GM18867 (cell line): ENCODE measurements around the gene PLGLB1.
"Not testable (repeated sequence)": the region's sequence is repeated elsewhere in the genome, so short reads cannot be mapped to it uniquely, and the experiment has no call there.

Source experiments
- ATAC-seq: cut with Tn5 transposase; IDR thresholded peaks from one replicate; pipeline ENCODE4 v1.9.1; 2021; ENCODE audit warnings: mild to moderate bottlenecking, moderate library complexity; ENCODE audit not compliant: unreplicated experiment

The PLGLB1 gene

DNA sequence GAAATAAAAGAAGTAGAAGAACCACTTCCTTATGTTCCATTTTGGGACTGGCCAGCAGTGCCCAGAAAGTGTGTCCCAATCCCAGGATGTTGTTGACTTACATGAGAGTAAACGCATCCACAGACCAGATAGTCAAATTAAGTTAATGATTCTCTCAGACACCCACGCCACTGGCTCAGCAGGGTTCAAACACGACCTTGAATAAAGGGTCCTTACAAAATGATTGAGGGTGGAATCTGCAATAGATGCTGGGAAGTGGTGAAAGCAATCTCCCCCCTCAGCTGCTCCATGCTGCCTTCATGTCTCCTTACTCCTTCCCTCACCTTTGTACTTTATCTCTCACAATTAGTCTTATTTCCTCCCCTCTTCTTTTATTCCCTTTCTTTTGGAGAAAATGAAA is at the start of gene PLGLB1:
PLGLB1 (minus strand) TSS at position 101 of the 400 bp plus-strand sequence; CDS start at position 40, 61 bp downstream.
- ATAC-seq: not testable (repeated sequence)

DNA sequence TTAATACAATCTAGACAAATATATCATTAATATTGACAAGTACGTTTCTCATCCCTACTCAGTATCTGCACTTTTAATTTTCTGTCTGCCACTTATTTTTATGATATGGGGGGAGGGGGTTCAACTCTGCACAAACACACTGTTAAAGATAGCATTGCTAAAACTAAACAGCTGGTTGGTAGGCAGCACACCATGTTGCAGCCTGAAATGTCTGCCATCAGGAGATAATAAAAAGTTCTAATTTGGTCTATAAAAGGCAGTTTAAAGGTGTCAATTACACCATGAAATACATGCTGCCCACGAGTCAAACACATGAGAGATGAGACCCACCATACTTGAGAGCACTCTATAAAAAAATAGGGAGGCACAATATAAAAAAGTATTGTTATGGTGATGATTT is 42.7 kb upstream of the PLGLB1 start:
- not testable (repeated sequence) for ATAC-seq

DNA sequence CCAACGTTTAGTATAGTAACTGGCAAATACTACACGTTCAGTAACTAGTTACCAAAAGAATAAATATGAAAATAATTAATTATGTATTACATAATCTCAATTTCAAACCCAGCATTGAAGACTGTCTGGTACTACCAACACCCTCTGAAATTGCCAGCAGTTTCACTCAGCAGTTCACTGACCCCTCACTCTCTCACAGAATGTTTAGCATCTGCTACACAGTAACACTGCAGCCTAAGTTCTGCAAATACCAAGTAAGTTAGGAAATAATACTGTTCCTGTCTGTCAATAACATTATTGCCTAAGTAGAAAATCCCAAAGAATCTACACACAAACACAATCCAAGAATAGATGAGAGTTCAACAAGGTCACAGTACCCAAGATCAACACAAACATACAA is 41.8 kb upstream of the PLGLB1 start:
- ATAC-seq: not testable (repeated sequence)

DNA sequence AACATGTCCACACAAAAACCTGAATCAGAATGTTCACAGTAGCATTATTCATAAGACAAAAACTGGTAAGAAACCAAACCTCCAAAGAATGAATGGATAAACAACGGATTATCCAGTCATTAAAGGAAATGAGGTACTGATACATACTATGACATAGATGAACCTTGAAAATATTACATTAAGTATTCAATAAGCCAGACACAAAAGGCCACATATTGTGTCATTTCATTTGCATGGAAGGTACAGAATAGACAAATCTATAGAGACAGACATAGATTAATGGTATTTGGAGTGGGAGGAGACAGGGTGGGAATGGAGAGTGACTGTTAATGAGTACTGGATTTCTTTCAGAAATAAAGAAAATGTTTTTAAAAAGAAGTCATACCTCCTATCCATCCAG is 39.9 kb upstream of the PLGLB1 start:
- not testable (repeated sequence) for ATAC-seq

DNA sequence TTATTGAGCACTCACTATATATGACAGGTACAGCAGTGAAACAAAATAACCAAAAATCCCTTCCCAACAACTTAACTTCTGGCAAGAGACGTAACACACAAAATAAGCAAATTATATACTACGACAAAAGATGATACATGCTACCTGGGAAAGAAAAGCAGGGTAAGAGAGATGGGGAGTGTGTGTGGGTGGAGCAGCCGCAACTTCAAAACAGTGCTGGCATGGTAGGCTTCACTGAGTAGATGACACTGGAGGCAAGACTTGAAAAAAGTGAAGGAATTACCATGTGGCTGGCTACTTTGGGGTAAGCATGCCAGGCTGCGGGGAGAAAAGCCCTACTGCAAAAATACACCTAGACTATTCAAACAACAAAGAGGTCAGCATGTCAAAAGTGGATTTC is 36.0 kb upstream of the PLGLB1 start:
- ATAC-seq: not testable (repeated sequence)

DNA sequence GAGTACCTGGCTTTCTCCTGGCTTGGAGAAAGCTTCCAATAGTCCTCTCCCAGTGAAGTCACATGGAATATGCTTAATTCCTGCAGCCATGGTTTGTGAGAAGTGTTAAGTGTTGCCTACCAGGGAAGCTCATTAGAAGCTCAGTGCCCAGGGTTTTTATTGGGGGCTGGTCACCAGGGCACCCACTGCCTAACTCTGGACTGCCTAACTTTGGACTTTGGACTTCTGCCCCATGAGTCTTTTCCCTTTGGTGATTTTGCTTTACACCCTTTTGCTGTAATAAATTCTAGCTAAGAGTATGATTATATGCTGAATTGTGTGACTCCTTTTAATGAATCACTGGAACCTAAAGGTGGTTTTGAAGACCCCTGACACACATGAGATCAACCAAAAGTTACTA is 35.2 kb upstream of the PLGLB1 start:
- not testable (repeated sequence) for ATAC-seq

DNA sequence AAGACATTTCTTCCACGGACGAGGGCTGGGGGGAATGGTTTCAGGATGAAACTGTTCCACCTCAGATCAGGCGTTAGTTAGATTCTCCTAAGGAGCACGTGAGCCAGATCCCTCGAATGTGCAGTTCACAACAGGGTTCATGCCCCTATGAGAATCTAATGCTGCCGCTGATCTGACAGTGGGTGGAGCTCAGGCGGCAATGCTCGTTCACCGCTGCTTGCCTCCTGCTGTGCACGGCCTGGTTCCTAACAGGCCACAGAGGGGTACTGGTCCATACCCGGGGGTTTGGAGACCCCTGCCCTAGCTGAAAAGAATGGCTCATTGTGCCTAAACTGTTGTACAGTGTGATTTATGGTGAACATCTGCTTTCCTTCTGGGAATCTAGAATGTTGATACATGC is 34.8 kb upstream of the PLGLB1 start:
- not testable (repeated sequence) for ATAC-seq

DNA sequence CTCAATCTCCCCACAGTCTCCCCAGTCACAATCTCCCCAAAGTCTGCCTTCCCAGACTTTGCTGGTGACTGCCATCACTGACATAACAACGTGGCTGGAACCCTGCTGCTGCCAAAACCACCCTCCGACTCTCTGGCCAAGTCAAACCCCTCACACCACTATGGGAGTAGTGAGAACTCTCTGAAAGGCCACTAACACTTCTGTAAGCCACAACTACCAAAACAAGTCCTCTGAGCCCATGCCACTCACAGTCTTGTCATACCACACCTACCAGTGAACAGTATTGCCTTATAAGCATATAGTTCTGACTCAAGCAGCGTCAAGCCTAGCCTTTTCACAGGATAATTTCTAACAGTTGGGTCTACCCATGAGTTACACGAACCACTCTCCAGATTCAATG is 32.7 kb upstream of the PLGLB1 start:
- ATAC-seq: not testable (repeated sequence)

DNA sequence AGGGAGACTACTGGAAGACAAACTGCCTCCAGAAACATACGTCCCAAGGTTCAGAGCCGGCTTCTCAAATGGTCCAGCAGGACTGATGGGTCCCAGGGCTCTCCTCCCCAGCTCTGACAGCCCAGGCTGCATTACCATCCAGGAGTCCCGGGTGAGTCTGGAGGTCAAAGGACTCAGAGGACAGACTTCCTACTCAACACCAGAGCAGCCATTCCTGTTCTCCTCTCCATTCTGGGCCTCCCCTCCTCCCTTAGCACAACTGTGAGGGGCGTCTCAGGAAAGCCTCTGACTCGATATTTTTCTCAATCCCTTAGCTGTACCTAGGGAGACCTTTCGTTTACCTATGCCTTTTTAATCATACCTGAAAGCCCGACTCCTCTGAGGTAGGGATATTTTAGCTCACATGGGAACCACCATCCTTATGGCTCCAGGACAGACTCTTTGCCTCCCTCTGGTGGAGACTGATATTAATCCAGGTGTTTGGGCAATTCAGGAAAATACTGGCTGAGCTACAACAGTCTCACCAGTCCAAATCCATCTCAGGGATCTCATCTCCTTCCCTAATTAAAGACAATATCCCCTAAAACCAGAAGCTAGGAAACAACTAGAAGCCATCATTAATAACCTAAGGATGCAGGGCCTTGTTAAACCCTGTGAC is 19.8 kb upstream of the PLGLB1 start:
- ATAC-seq: peak; percentile 61

DNA sequence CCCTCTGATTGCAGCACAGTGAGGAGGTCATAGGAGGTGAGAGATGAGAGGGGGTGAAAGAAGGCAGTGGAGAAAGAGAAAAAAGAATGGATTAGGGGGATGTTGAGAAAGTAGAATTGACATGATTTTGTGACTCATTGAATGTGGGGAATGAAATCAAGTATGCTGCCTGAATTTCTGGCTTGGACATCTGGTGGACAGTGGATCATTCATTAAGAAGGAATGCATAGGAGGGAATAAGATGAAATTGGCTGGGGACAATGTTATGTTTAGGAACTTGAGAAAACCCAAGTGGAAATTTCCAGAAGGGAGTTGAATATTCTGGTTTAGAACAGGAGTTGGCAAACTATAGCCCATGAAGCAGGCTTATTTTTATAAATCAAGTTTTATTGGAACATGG is 7.0 kb upstream of the PLGLB1 start:
- not testable (repeated sequence) for ATAC-seq

DNA sequence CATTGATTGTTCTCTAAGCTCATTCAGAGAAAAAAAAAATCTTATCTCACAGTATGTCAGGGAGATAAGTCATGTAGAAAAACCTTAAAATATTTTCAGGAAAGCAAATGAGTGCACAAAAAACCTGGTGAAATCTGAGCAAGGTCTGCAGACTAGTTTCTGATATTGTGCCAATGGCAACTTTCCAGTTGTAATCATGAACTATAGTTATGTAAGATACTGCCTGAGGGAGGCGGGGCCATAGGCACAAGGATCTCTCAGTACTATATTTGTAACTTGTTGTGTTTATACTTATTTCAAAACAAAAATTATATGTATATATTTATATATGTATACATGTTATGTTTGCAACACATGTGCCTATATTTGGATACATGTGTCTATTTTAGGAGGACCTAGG is 5.2 kb upstream of the PLGLB1 start:
- ATAC-seq: not testable (repeated sequence)

DNA sequence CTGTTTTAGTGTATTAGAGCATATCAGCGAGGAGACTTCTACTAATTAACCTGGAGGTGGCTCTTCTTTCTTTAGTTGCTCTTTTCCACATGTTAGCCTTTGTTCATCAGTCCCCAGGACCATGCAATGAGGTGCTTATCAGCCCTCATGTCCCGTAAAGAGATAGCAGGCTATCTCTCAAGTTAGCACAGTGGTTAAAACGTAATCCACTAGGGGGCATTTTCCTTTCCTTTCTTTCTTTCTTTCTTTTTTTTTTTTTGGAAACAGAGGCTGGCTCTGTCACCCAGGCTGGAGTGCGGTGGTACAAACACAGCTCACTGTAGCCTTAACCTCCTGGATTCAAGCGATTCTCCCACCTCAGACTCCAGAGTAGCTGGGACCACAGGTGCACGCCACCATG is 4.3 kb upstream of the PLGLB1 start:
- ATAC-seq: not testable (repeated sequence)

DNA sequence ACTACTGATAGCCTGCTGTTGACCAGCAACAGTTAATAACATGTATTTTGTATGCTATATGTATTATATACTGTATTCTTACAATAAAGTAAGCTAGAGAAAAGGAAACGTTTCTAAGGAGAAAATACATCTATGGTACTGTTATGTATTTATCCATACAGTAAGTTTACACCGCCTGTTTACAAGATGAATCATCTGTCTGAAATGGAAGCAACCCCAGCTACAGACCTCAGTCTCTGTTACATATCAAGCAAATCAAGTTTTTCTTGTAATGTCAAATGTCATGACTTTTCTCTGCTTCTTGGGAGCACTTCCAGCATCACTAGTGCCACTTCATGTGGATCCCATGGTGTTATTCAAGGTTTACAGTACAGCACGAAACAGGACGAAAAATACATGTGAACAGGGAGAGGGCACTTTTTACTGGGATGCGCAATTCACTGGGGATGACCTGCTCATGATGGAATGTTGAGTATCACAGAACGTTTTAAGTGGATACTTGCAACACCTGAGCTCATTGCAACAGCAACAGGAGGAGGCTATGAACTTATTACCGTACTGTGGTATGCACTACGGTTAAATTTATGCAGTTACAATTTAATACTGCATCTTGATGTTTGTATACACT is 2.5 kb upstream of the PLGLB1 start:
- not testable (repeated sequence) for ATAC-seq

DNA sequence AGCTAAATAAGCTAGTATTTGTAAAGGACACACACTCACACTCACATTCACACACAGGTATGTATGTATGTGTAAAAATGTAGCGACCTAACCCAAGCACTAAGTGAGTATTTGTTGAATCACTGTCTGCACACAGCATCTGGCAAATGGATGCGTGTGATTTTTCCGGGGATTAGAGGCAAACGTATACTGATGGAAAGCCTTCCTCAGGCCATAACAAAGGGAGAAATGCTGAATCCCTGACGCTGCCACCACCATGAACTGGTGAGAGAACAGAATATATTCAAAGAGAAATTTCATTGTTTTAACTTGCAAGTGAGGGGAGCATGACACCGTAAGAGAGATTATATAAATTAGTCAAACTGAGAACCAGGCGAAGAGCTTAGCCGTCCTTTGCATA is 601 bp downstream of the PLGLB1 start:
- not testable (repeated sequence) for ATAC-seq

DNA sequence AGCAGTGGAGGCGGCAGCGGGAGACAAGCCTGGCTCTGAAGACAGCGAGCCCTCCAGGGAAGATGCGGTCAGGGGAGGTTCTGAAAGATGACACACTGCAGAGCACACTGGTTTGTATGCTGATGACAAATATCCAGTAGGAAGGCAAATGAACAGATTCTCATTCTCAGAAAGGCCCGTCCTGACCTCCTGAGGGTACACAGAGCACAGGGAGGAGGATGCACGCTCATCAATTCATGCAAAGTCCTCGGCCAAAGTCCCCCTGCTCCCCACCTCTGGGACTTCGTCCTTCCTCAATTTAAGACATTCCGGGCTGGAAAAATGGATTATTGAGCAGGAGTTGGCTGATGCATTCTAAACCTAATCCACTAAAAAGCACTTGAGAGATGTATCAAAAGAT is 2.6 kb downstream of the PLGLB1 start:
- not testable (repeated sequence) for ATAC-seq

DNA sequence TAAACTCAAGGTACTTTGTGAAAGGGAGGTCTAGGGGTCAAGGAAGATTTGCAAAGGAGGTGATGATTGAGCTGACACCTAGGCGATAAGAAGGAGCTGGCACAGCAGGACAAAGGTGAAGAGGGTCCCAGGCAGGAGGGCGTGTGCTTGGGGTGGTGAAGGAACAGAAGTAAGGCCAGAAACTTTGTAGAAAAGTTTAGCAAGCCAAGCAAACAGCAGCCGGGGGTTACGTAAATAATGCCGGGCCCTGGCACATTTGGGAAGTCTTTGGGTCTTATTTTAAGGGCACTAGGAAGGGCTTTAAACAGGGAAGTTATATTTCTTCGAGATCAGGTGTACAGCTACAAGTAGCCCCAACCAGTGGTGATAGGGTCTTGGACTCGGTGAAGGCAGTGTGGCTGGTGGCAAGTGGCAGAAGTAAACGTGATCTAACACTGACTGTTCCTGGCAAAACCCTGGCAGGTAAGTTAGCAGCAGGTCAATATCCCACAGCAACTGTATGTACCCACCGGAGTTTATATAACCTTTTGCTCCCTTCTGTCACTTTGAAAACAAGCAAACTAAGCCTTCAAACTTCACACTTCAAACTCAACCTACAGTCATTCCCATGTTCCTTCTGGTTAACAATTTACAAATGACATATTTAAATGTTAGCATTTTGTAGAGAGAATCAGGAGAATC is 7.0 kb downstream of the PLGLB1 start:
- not testable (repeated sequence) for ATAC-seq

DNA sequence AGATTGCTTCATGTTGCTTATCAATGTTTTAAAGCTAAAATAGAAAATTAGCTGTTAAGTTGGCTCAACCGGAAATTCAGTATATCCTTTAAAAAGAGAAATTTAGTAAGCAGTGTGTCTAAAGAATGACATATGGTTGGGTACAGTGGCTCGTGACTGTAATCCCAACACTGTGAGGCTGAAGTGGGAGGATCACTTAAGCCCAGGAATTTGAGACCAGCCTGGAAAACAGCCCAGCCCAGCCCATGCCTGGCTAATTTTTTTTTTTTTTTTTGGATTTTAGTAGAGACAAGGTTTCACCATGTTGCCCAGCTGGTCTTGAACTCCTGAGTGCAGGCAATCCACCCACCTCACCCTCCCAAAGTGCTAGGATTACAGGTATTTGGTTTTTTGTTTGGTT is 17.2 kb downstream of the PLGLB1 start:
- ATAC-seq: not testable (repeated sequence)
